Spleen (tissue), 11 donors: ENCODE data around the gene TTC7B. TPM values are rescaled to one million over a fixed set of nuclear protein-coding genes. Genes with fewer than 3 reads are reported as not detected.

Experiments used
- DNase-seq: peaks from one replicate; pipeline ENCODE4 v3.0.0-alpha.2; 2020
- H3K27ac ChIP-seq, 8 donors: fragments of 200-600 bp; sonication (generic) in 7 of 8; 1 replicate in 4 of 8; 2 replicates in 4 of 8; pipeline versions ENCODE4 v1.5.0 to v1.8.0; 2016 to 2021; ENCODE audit warnings: inconsistent platforms in 4 of 8, mild to moderate bottlenecking in 4 of 8, moderate library complexity in 1 of 8
- H3K27me3 ChIP-seq, 7 donors: fragments of 200-600 bp; sonication (generic) in 6 of 7; replicated peaks in 1 of 7; 1 replicate in 4 of 7; 2 replicates in 3 of 7; pipeline versions ENCODE4 v1.5.0 to v1.8.0; 2016 to 2021; ENCODE audit warnings: inconsistent platforms in 3 of 7, mild to moderate bottlenecking in 1 of 7
- H3K36me3 ChIP-seq, 6 donors: fragments of 200-600 bp; sonication (generic) in 5 of 6; 1 replicate in 4 of 6; 2 replicates in 2 of 6; pipeline versions ENCODE4 v1.5.0 to v1.8.0; 2016 to 2021; ENCODE audit warnings: inconsistent platforms in 2 of 6
- H3K4me1 ChIP-seq, 6 donors: fragments of 200-600 bp; sonication (generic) in 5 of 6; 1 replicate in 3 of 6; 2 replicates in 3 of 6; pipeline versions ENCODE4 v1.5.0 to v1.8.0; 2016 to 2021; ENCODE audit warnings: inconsistent platforms in 3 of 6
- H3K4me3 ChIP-seq, 8 donors: fragments of 200-600 bp; sonication (generic) in 7 of 8; 1 replicate in 4 of 8; 2 replicates in 4 of 8; pipeline versions ENCODE4 v1.5.0 to v1.8.0; 2016 to 2021; ENCODE audit warnings: inconsistent platforms in 4 of 8, mild to moderate bottlenecking in 4 of 8, moderate library complexity in 2 of 8
- H3K9me3 ChIP-seq, 8 donors: fragments of 200-600 bp; sonication (generic) in 7 of 8; 1 replicate in 4 of 8; 2 replicates in 4 of 8; pipeline versions ENCODE4 v1.5.0 to v1.8.0; 2016 to 2021; ENCODE audit warnings: inconsistent platforms in 4 of 8
- POLR2A ChIP-seq, 3 donors: fragments of 450-650 bp; IDR thresholded peaks; one replicate each; pipeline ENCODE4 v1.5.1; 2017; ENCODE audit warnings: antibody characterized with exemption in 3 of 3, mild to moderate bottlenecking in 1 of 3
- POLR2AphosphoS5 ChIP-seq, 3 donors: sonication (generic); formaldehyde crosslinking; IDR thresholded peaks; one replicate each; pipeline ENCODE4 v1.5.1; 2017; ENCODE audit warnings: antibody characterized with exemption in 3 of 3
- WGBS, 5 donors: extraction: QIAGEN DNeasy Blood & Tissue Kit in 3 of 5; methylation state at CpG; one replicate each; pipeline versions ENCODE4 v1.1.5 to v1.1.7; 2013 to 2018; 5-methylcytosine and 5-hydroxymethylcytosine counted together
- intact Hi-C: fragments of 100-400 bp; cut with DNase I; formaldehyde crosslinking; loops from one replicate; pipeline ENCODE4 v1.15.0; 2023; ENCODE audit warnings: low total_unique reads
- polyA plus RNA-seq, 3 donors: library from polyadenylated mRNA; stranded (reverse); fragments of 200-250 nt; gene quantifications; one replicate each; pipeline ENCODE4 v1.2.1, GENCODE V29; 2013
- total RNA-seq, 7 donors: library from RNA; depleted of rRNA in 3 of 7; stranded (reverse); fragments of >200 nt in 3 of 7; fragmentation: NEBNext Ultra II Directional in 4 of 7; extraction: Animal tissue kit (Norgen Biotek cat#: 25700) in 4 of 7; gene quantifications; one replicate each; pipeline versions ENCODE4 v1.1.0 to v1.2.1, GENCODE V29; 2016 to 2021
- TF ChIP-seq, protein P1 (sequence below), 11 experiments: fragments of 200-600 bp in 7 of 11; fragments of 450-650 bp in 4 of 11; sonication (generic) in 4 of 11; IDR thresholded peaks in 8 of 11; conservative IDR thresholded peaks in 3 of 11; 1 replicate in 7 of 11; 2 replicates in 4 of 11; pipeline versions ENCODE4 v1.4.0 to v1.8.0; 2016 to 2021; ENCODE audit warnings: antibody characterized with exemption in 11 of 11, inconsistent platforms in 4 of 11, mild to moderate bottlenecking in 1 of 11
- donor health status: healthy with polysubstance abuse.
- donor health status: DM: no; HTN: no; CAD: no; lungs with moderate emphysema.
- donor health status: DM: no; HTN: no; CAD: no.
- donor health status: Bipolar disorder and iron deficiency.
- donor health status: healthy.
- donor health status: DM: no; HTN: no; CAD: no.
- donor health status: DM: yes; HTN: yes; CAD: no.

The TTC7B gene
- total and polyA plus RNA-seq, 10 donors: 6.6 to 98.4 (median 62.6) TPM

DNA sequence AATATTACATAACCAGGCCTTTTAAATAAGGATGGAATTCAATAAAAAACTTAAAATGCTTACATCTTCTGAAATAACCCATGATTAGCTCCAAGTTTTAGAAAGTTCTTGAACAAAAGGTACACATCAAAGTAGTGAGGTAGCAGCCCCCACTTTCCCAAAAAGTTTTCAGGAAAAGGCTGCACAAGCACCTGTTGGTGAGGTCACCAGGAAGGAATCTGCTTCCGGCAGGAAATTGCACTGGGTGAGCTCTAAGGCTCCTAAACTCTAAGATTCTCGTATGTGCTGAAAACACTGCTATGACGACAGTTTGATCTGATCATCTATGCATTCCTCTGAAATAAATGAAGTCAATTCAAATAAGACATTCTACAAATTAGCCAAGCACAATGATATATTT lies 34.3 kb upstream of the TTC7B start:
- peak in 1 of 3 donors; percentile 66 for TF ChIP-seq POLR2AphosphoS5 (IDR thresholded peaks at IDR 0.05)
- TF ChIP-seq, protein P1, sequence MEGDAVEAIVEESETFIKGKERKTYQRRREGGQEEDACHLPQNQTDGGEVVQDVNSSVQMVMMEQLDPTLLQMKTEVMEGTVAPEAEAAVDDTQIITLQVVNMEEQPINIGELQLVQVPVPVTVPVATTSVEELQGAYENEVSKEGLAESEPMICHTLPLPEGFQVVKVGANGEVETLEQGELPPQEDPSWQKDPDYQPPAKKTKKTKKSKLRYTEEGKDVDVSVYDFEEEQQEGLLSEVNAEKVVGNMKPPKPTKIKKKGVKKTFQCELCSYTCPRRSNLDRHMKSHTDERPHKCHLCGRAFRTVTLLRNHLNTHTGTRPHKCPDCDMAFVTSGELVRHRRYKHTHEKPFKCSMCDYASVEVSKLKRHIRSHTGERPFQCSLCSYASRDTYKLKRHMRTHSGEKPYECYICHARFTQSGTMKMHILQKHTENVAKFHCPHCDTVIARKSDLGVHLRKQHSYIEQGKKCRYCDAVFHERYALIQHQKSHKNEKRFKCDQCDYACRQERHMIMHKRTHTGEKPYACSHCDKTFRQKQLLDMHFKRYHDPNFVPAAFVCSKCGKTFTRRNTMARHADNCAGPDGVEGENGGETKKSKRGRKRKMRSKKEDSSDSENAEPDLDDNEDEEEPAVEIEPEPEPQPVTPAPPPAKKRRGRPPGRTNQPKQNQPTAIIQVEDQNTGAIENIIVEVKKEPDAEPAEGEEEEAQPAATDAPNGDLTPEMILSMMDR (IDR thresholded peaks at IDR 0.05 in 8 of 11, conservative IDR thresholded peaks at IDR 0.05 in 3 of 11): no peak
- no peak for TF ChIP-seq POLR2A (IDR thresholded peaks at IDR 0.05)
- Histone ChIP-seq H3K4me3 (no peak overlapping the region), H3K4me1 (peaks cover 0 to 6% (median 2%) of the 10 kb centered on the region in 6 donors), H3K27ac (peak overlapping the region in 6 of 8 donors; percentile 27 to 57 (median 34)), H3K27me3 (no peaks in the 10 kb centered on the region), H3K36me3 (peaks cover 0 to 8% (median 0%) of the 10 kb centered on the region in 6 donors), H3K9me3 (no peaks in the 10 kb centered on the region)
- intact Hi-C loops: no loop called here
- WGBS, 5 donors: 42 to 66% (median 59%) methylated on average over 3 of the region's 3 CpGs
- DNase-seq: no peak

DNA sequence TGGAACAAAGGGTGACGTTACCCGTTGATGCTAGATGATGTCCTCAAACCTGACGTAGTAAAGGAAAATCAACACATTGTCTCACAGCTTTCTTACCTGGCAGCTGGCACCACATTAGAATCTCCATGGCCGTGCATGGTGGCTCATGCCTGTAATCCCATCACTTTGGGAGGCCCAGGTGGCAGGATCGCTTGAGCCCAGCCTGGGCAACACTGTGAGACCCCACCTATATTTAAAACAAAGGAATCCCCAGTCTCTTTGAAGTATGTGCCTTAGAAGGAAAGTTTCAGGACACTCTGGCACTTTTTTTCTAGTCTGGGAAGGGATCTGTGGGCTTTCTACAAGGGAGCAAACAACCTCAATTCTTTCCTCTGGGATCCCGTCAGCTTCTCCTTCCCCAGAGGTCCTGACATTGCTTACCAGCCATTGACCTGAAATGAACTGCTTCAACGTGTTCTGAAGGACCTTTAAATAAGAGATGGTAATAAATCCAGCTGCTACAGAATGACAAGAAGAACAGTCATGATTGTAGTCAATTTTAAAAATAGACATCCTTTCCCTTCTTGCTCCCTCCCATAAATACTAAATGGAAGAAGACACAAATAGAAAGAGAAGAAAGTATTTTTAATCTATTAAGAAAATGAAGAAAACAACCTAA lies 33.7 kb upstream of the TTC7B start:
- no peak for DNase-seq
- peaks cover 0 to 8% (median 0%) of the 10 kb centered on the region in 6 donors for H3K36me3 ChIP-seq
- H3K4me1 ChIP-seq: peaks cover 0 to 6% (median 2%) of the 10 kb centered on the region in 6 donors
- no peak overlapping the region for H3K4me3 ChIP-seq
- WGBS, 5 donors: 72 to 83% (median 80%) methylated on average over 7 of the region's 7 CpGs
- intact Hi-C loops: no loop called here
- H3K27me3 ChIP-seq: no peaks in the 10 kb centered on the region
- H3K9me3 ChIP-seq: no peaks in the 10 kb centered on the region
- TF ChIP-seq POLR2A (IDR thresholded peaks at IDR 0.05) (no peak), POLR2AphosphoS5 (IDR thresholded peaks at IDR 0.05) (no peak)
- TF ChIP-seq, protein P1 (IDR thresholded peaks at IDR 0.05 in 8 of 11, conservative IDR thresholded peaks at IDR 0.05 in 3 of 11): no peak
- H3K27ac ChIP-seq: peak overlapping the region in 5 of 8 donors; percentile 28 to 57 (median 39)

DNA sequence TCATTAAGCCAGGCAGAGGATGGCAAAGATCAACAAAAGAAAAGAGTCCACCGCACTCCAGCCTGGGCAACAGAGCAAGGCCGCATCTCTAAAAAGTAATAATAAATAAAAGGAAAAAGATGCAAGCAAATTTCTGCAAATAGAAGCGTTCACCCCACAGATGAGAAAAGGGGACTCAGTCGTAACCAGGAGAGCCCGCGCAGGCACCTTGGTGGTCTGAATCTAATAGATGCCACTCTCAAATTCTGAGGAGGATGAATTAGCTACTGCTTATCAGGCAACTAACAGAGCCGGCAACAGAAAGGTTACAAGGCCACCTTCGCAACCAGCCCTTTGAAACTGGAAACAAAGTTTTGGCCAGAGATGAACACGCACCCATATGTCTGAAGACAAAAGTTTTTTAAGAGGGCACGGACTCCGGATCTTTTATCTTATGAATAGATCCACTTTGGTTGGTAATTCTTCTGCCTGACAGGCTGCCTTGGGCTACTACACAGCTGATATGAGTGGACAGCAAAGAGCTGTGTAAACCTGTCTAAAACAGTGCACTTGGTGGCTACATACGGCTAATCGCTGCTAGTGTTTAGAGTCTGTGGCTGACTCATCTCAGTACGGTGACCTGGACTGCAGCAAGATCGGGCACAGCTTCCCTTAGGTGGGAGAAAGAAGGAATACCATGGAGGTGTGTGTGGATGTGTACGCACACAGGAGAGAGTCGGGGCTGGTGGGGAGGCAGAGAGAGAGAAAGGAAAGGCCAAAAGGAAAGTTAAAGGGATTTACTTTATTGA lies 32.9 kb upstream of the TTC7B start:
- no peak overlapping the region for H3K4me3 ChIP-seq
- DNase-seq: no peak
- WGBS, 5 donors: 80 to 88% (median 87%) methylated on average over 17 of the region's 17 CpGs
- H3K4me1 ChIP-seq: peaks cover 0 to 6% (median 2%) of the 10 kb centered on the region in 6 donors
- H3K9me3 ChIP-seq: no peaks in the 10 kb centered on the region
- intact Hi-C loops: no loop called here
- peaks cover 0 to 8% (median 0%) of the 10 kb centered on the region in 6 donors for H3K36me3 ChIP-seq
- no peaks in the 10 kb centered on the region for H3K27me3 ChIP-seq
- TF ChIP-seq, protein P1 (IDR thresholded peaks at IDR 0.05 in 8 of 11, conservative IDR thresholded peaks at IDR 0.05 in 3 of 11): no peak
- TF ChIP-seq POLR2AphosphoS5 (IDR thresholded peaks at IDR 0.05) (no peak), POLR2A (IDR thresholded peaks at IDR 0.05) (no peak)
- peak overlapping the region in 3 of 8 donors; percentile 29 to 44 (median 39) for H3K27ac ChIP-seq

DNA sequence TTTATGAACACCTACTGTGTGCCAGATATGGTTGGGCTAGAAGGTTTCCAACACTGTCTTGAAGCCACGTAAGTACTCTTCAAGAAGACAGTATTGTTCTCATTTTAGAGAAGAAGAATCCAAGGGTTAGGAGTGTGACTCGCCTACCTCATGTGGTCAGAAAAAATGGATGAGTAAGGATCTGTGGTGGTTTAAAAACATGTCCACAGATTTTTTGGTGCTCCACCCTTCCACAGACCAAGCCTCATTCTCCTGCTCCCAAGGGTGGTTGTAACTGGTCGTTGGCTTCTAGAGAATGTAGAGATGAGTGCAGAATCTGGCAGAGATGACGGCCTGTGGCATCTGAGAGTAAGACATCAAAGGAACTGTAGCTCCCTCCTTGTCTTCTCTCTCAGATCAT lies 30.3 kb upstream of the TTC7B start:
- Histone ChIP-seq H3K4me3 (no peak overlapping the region), H3K9me3 (no peaks in the 10 kb centered on the region), H3K4me1 (peaks cover 0 to 15% (median 7%) of the 10 kb centered on the region in 6 donors), H3K27ac (no peak overlapping the region), H3K36me3 (peaks cover 0 to 8% (median 0%) of the 10 kb centered on the region in 6 donors), H3K27me3 (no peaks in the 10 kb centered on the region)
- intact Hi-C loops: no loop called here
- TF ChIP-seq, protein P1 (IDR thresholded peaks at IDR 0.05 in 8 of 11, conservative IDR thresholded peaks at IDR 0.05 in 3 of 11): no peak
- TF ChIP-seq POLR2A (IDR thresholded peaks at IDR 0.05) (no peak), POLR2AphosphoS5 (IDR thresholded peaks at IDR 0.05) (no peak)
- 88 to 95% (median 92%) methylated on average over 4 of the region's 4 CpGs for WGBS, 5 donors
- no peak for DNase-seq
